ENCODE results near the gene SYF2. TPM values are rescaled to one million over a fixed set of nuclear protein-coding genes. Genes with fewer than 3 reads are reported as not detected.

The SYF2 gene
- total RNA-seq, 1 experiment from 2014 or later: 35.3 TPM

- TF ChIP-seq, protein P1, sequence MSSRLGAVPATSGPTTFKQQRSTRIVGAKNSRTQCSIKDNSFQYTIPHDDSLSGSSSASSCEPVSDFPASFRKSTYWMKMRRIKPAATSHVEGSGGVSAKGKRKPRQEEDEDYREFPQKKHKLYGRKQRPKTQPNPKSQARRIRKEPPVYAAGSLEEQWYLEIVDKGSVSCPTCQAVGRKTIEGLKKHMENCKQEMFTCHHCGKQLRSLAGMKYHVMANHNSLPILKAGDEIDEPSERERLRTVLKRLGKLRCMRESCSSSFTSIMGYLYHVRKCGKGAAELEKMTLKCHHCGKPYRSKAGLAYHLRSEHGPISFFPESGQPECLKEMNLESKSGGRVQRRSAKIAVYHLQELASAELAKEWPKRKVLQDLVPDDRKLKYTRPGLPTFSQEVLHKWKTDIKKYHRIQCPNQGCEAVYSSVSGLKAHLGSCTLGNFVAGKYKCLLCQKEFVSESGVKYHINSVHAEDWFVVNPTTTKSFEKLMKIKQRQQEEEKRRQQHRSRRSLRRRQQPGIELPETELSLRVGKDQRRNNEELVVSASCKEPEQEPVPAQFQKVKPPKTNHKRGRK (CRISPR knock-in tag; IDR thresholded peaks at IDR 0.05; ENCODE audit: borderline replicate concordance): no peak
- TF ChIP-seq CREB1 (CRISPR knock-in tag; IDR thresholded peaks at IDR 0.05) (0 out of 2 replicates have a peak, but pooled peaks have one; percentile 64), EMX1 (CRISPR knock-in tag; IDR thresholded peaks at IDR 0.05) (peak; percentile 76), ZNF317 (CRISPR knock-in tag; IDR thresholded peaks at IDR 0.05; ENCODE audit: borderline replicate concordance, low read depth) (no peak), CREM (CRISPR knock-in tag; IDR thresholded peaks at IDR 0.05) (no peak), ETV6 (CRISPR knock-in tag; IDR thresholded peaks at IDR 0.05) (peak; percentile 84), E2F5 (CRISPR knock-in tag; IDR thresholded peaks at IDR 0.05) (no peak), ZNF121 (CRISPR knock-in tag; IDR thresholded peaks at IDR 0.05) (no peak), ZMAT4 (CRISPR knock-in tag; IDR thresholded peaks at IDR 0.05) (peak; percentile 61; the same call in 1 of the 2 replicates), ZNF281 (CRISPR knock-in tag; IDR thresholded peaks at IDR 0.05) (peak; percentile 43; the same call in 1 of the 2 replicates), GRHL2 (CRISPR knock-in tag; IDR thresholded peaks at IDR 0.05; ENCODE audit: insufficient replicate concordance, severe bottlenecking) (no peak), MLX (CRISPR knock-in tag; IDR thresholded peaks at IDR 0.05) (no peak), FOXJ3 (CRISPR knock-in tag; IDR thresholded peaks at IDR 0.05; ENCODE audit: borderline replicate concordance) (no peak), MXD4 (CRISPR knock-in tag; IDR thresholded peaks at IDR 0.05; ENCODE audit: borderline replicate concordance) (no peak), TEAD1 (CRISPR knock-in tag; IDR thresholded peaks at IDR 0.05) (no peak), ZNF263 (CRISPR knock-in tag; IDR thresholded peaks at IDR 0.05; ENCODE audit: low read depth) (no peak), KAT7 (CRISPR knock-in tag; IDR thresholded peaks at IDR 0.05; ENCODE audit: borderline replicate concordance) (no peak), ZNF396 (CRISPR knock-in tag; IDR thresholded peaks at IDR 0.05; ENCODE audit: borderline replicate concordance) (no peak), NFYB (CRISPR knock-in tag; conservative IDR thresholded peaks at IDR 0.05; ENCODE audit: low read depth) (no peak), ATF6 (CRISPR knock-in tag; IDR thresholded peaks at IDR 0.05) (no peak), NFATC4 (CRISPR knock-in tag; IDR thresholded peaks at IDR 0.05) (no peak)
- TF ChIP-seq, protein P2, sequence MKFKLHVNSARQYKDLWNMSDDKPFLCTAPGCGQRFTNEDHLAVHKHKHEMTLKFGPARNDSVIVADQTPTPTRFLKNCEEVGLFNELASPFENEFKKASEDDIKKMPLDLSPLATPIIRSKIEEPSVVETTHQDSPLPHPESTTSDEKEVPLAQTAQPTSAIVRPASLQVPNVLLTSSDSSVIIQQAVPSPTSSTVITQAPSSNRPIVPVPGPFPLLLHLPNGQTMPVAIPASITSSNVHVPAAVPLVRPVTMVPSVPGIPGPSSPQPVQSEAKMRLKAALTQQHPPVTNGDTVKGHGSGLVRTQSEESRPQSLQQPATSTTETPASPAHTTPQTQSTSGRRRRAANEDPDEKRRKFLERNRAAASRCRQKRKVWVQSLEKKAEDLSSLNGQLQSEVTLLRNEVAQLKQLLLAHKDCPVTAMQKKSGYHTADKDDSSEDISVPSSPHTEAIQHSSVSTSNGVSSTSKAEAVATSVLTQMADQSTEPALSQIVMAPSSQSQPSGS (CRISPR knock-in tag; IDR thresholded peaks at IDR 0.05; ENCODE audit: borderline replicate concordance, low read depth): no peak
- TF ChIP-seq, protein P3, sequence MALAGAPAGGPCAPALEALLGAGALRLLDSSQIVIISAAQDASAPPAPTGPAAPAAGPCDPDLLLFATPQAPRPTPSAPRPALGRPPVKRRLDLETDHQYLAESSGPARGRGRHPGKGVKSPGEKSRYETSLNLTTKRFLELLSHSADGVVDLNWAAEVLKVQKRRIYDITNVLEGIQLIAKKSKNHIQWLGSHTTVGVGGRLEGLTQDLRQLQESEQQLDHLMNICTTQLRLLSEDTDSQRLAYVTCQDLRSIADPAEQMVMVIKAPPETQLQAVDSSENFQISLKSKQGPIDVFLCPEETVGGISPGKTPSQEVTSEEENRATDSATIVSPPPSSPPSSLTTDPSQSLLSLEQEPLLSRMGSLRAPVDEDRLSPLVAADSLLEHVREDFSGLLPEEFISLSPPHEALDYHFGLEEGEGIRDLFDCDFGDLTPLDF (CRISPR knock-in tag; IDR thresholded peaks at IDR 0.05): no peak
- TF ChIP-seq, protein P4, sequence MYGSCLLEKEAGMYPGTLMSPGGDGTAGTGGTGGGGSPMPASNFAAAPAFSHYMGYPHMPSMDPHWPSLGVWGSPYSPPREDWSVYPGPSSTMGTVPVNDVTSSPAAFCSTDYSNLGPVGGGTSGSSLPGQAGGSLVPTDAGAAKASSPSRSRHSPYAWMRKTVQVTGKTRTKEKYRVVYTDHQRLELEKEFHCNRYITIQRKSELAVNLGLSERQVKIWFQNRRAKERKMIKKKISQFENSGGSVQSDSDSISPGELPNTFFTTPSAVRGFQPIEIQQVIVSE (CRISPR knock-in tag; IDR thresholded peaks at IDR 0.05; ENCODE audit: borderline replicate concordance): no peak
Observed at GRCh38 chr1:25239681-25240541, 7.6 kb upstream of the SYF2 start (continued).

All from WTC11 (cell line).